ENCODE measurements around the gene DCAF17.
A peak's percentile ranks its signal among the peaks of the same experiment; 100 is the strongest.
"Not testable (repeated sequence)": the region's sequence is repeated elsewhere in the genome, so short reads cannot be mapped to it uniquely, and the experiment has no call there.

The DCAF17 gene

GRCh38 chr2:171411791-171412483 is 22.1 kb upstream of the DCAF17 start:
- no peak for DNase-seq

- DNase-seq: no peak
Measured at GRCh38 chr2:171412571-171413175, 21.4 kb upstream of the DCAF17 start.

- DNase-seq: not testable (repeated sequence)
Measured at GRCh38 chr2:171414645-171415044, 19.4 kb upstream of the DCAF17 start.

- DNase-seq: peak; percentile 74
Measured at GRCh38 chr2:171416009-171416926, 17.8 kb upstream of the DCAF17 start.

- no peak for DNase-seq
Measured at GRCh38 chr2:171419333-171419732, 14.7 kb upstream of the DCAF17 start.

GRCh38 chr2:171420728-171421563 is 13.1 kb upstream of the DCAF17 start:
- DNase-seq: no peak

- not testable (repeated sequence) for DNase-seq
Measured at GRCh38 chr2:171422710-171423495, 11.1 kb upstream of the DCAF17 start.

GRCh38 chr2:171430516-171431410 is 3.3 kb upstream of the DCAF17 start:
- no peak for DNase-seq

- no peak for DNase-seq
Measured at GRCh38 chr2:171431677-171432167, 2.3 kb upstream of the DCAF17 start.

GRCh38 chr2:171432206-171432968 is 1.6 kb upstream of the DCAF17 start:
- no peak for DNase-seq

- DNase-seq: peak; percentile 36
Measured at GRCh38 chr2:171432969-171433762, 860 bp upstream of the DCAF17 start.

GRCh38 chr2:171433763-171434012 is 338 bp upstream of the DCAF17 start, which contains the start of gene METTL8:
Gene METTL8 (minus strand): TSS chr2:171433990. CDS start chr2:171392185, 41,805 bp downstream.
- no peak for DNase-seq

- DNase-seq: no peak
Measured at GRCh38 chr2:171436307-171436706, 2.3 kb downstream of the DCAF17 start.

- no peak for DNase-seq
Measured at GRCh38 chr2:171441470-171441869, 7.4 kb downstream of the DCAF17 start.

- no peak for DNase-seq
Measured at GRCh38 chr2:171447675-171448074, 13.6 kb downstream of the DCAF17 start.

GRCh38 chr2:171451074-171451473 is 17.0 kb downstream of the DCAF17 start:
- no peak for DNase-seq

- no peak for DNase-seq
Measured at GRCh38 chr2:171452773-171453172, 18.7 kb downstream of the DCAF17 start.

- no peak for DNase-seq
Measured at GRCh38 chr2:171459498-171459897, 25.5 kb downstream of the DCAF17 start.

GRCh38 chr2:171460537-171460936 is 26.5 kb downstream of the DCAF17 start:
- no peak for DNase-seq

All from stimulated activated CD4-positive, alpha-beta T cell treated with anti-CD3 and anti-CD28 coated beads, Interleukin-12 subunit alpha, Interleukin-12 subunit beta, amount 100 ng/mL, for 4 hours (primary cell).